ENCODE measurements around the gene ST6GALNAC5.

GRCh38 chr1:77056525-77056924, 189.2 kb downstream of the ST6GALNAC5 start:
- no peak for TF ChIP-seq CTCF (IDR thresholded peaks at IDR 0.05 in 4 of 5, conservative IDR thresholded peaks at IDR 0.05 in 1 of 5)
- TF ChIP-seq POLR2A (IDR thresholded peaks at IDR 0.05): no peak

All from gastrocnemius medialis (tissue), 4 donors.